ENCODE measurements around the gene MRGPRD. TPM values are rescaled to one million over a fixed set of nuclear protein-coding genes. Genes with fewer than 3 reads are reported as not detected.

MRGPRD gene
- total RNA-seq, 1 experiment from 2014 or later, result not detected

DNA sequence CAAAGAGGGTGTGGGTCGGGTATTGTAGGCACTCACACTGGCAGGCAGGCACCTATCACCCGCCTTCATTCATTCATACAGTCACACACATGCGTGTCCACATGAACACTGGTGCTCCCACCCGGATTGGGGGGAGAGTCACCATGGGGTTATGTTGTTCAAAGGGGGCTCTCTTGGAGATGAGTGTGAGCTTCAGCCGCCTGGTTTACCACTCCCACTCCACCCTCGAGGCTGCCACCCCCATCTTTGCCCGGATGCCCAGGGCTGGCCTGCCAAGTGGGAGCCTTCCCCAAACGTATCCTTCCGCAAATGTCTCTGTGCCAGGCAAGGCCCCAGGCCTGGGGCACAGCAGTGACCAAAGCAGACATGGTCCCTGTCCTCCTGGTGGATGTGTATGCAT is 22.6 kb downstream of the MRGPRD start:
- H3K36me3 Mint-ChIP-seq, result no peaks in the 10 kb centered on the region
- no peak overlapping the region for H3K27ac Mint-ChIP-seq
- DNase-seq (ENCODE audit: low spot score), result no peak
- H3K4me1 Mint-ChIP-seq, result peaks cover 9% of the 10 kb centered on the region
- no peak overlapping the region for H3K4me3 Mint-ChIP-seq
- CTCF ChIA-PET, result interaction anchor here (1.1 to 5.5 kb wide), 4 partner anchors 9 to 89 kb away, joined by 3 to 40 read pairs (median 26); partner anchors contain the start of gene MRGPRF
- POLR2A ChIA-PET, result no interaction called here
- TF ChIP-seq ZBTB21 (CRISPR knock-in tag; IDR thresholded peaks at IDR 0.05; ENCODE audit: borderline replicate concordance), result no peak
- TF ChIP-seq ZNF423 (CRISPR knock-in tag; IDR thresholded peaks at IDR 0.05), result no peak
- no peak for TF ChIP-seq SMAD3 (CRISPR knock-in tag; IDR thresholded peaks at IDR 0.05; ENCODE audit: borderline replicate concordance)
- TF ChIP-seq GABPB1 (CRISPR knock-in tag; IDR thresholded peaks at IDR 0.05), result no peak
- no peaks in the 10 kb centered on the region for H3K27me3 Mint-ChIP-seq (ENCODE audit: low read depth)
- no peak for ATAC-seq
- no peaks in the 10 kb centered on the region for H3K9me3 Mint-ChIP-seq

DNA sequence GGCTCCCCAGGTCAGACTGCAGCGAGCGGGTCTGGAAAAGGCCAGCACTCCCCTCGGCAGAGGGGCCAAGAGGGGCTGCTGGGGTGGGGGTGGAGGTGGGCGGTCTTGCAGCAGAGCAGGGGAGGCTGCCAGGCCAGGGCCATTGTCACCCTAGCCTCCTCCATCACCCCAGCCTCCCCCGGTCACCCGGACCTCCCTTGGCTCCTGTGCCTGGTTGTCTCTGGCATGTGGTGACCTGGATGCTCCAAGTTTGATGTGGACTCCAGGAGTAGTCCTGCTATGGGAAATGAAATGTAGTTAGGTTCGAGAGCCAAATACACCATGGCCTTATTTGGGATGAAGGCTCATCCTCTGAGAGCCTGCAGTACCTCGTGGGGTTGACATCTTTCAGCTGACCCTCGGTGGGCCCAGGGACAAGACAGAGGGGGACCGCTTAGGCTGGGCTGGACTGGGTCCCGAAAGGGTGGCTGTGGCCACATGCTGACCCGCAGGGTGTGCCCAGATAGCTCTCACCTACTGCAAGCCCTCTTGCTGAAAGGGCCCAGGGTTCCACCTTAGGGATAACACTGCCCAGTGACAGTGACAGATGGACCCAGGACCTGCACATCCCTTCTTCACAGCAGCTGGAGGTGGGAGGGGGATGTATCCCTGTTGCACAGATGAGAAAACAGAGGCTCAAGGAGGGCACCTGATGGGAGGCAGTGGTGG is 24.1 kb downstream of the MRGPRD start:
- ATAC-seq (no peak), DNase-seq (ENCODE audit: low spot score) (no peak)
- no peak overlapping the region for H3K4me3 Mint-ChIP-seq
- no peaks in the 10 kb centered on the region for H3K36me3 Mint-ChIP-seq
- TF ChIP-seq ZNF121 (CRISPR knock-in tag; IDR thresholded peaks at IDR 0.05) (no peak), GABPB1 (CRISPR knock-in tag; IDR thresholded peaks at IDR 0.05) (no peak), TEAD4 (CRISPR knock-in tag; IDR thresholded peaks at IDR 0.05) (no peak), NR3C1 (CRISPR knock-in tag; conservative IDR thresholded peaks at IDR 0.05; ENCODE audit: low read depth) (no peak), ZNF317 (CRISPR knock-in tag; IDR thresholded peaks at IDR 0.05; ENCODE audit: borderline replicate concordance, low read depth) (no peak), TCF7 (CRISPR knock-in tag; IDR thresholded peaks at IDR 0.05; ENCODE audit: low read depth) (no peak), NR1H2 (CRISPR knock-in tag; IDR thresholded peaks at IDR 0.05) (no peak), RORB (CRISPR knock-in tag; IDR thresholded peaks at IDR 0.05) (no peak)
- ChIA-PET POLR2A (no interaction called here), CTCF (interaction anchor here (0.5 to 5.5 kb wide), 22 partner anchors 11 to 815 kb away, joined by 3 to 40 read pairs (median 4); partner anchors contain the start of genes MRGPRD, MRGPRF and TPCN2)
- H3K27ac Mint-ChIP-seq, result no peak overlapping the region
- H3K9me3 Mint-ChIP-seq, result no peaks in the 10 kb centered on the region
- peaks cover 9% of the 10 kb centered on the region for H3K4me1 Mint-ChIP-seq
- no peaks in the 10 kb centered on the region for H3K27me3 Mint-ChIP-seq (ENCODE audit: low read depth)

DNA sequence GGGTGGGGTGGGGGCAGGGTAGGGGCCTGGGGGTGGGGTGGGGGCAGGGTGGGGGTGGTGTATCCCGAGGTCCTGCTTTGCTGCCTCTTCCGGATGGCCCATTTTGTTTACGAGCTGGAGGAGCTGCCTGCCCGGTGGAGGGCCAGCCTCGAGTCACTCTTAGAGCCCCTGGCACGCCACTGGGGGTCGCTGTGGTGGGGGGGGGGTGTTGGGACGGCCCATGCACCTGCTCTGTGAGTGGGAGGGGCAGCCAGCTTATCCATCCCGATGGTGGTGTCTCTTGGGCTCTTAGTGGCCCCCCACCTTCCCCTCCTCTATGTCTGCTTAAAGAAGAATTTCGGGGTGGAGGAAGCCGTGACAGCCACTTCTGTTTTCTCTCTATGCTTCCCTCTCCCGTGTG is 24.6 kb downstream of the MRGPRD start:
- ATAC-seq (peak; percentile 72), DNase-seq (ENCODE audit: low spot score) (peak; percentile 49)
- ChIA-PET POLR2A (no interaction called here), CTCF (interaction anchor here (0.6 to 5.5 kb wide), 29 partner anchors 10 to 816 kb away, joined by 3 to 40 read pairs (median 3); partner anchors contain the start of genes MRGPRD, MRGPRF and TPCN2)
- Mint-ChIP-seq H3K4me1 (peaks cover 9% of the 10 kb centered on the region), H3K4me3 (no peak overlapping the region), H3K27ac (no peak overlapping the region), H3K27me3 (ENCODE audit: low read depth) (no peaks in the 10 kb centered on the region), H3K36me3 (no peaks in the 10 kb centered on the region), H3K9me3 (no peaks in the 10 kb centered on the region)
- TF ChIP-seq, protein P1, sequence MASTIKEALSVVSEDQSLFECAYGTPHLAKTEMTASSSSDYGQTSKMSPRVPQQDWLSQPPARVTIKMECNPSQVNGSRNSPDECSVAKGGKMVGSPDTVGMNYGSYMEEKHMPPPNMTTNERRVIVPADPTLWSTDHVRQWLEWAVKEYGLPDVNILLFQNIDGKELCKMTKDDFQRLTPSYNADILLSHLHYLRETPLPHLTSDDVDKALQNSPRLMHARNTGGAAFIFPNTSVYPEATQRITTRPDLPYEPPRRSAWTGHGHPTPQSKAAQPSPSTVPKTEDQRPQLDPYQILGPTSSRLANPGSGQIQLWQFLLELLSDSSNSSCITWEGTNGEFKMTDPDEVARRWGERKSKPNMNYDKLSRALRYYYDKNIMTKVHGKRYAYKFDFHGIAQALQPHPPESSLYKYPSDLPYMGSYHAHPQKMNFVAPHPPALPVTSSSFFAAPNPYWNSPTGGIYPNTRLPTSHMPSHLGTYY (CRISPR knock-in tag; IDR thresholded peaks at IDR 0.05), result no peak
- no peak for TF ChIP-seq GRHL2 (CRISPR knock-in tag; IDR thresholded peaks at IDR 0.05; ENCODE audit: insufficient replicate concordance, severe bottlenecking)
- no peak for TF ChIP-seq NR1H2 (CRISPR knock-in tag; IDR thresholded peaks at IDR 0.05)
- TF ChIP-seq, protein P2, sequence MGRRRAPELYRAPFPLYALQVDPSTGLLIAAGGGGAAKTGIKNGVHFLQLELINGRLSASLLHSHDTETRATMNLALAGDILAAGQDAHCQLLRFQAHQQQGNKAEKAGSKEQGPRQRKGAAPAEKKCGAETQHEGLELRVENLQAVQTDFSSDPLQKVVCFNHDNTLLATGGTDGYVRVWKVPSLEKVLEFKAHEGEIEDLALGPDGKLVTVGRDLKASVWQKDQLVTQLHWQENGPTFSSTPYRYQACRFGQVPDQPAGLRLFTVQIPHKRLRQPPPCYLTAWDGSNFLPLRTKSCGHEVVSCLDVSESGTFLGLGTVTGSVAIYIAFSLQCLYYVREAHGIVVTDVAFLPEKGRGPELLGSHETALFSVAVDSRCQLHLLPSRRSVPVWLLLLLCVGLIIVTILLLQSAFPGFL (CRISPR knock-in tag; IDR thresholded peaks at IDR 0.05; ENCODE audit: borderline replicate concordance), result no peak
- no peak for TF ChIP-seq ZSCAN18 (CRISPR knock-in tag; IDR thresholded peaks at IDR 0.05)
- no peak for TF ChIP-seq SMAD3 (CRISPR knock-in tag; IDR thresholded peaks at IDR 0.05; ENCODE audit: borderline replicate concordance)
- TF ChIP-seq, protein P3, sequence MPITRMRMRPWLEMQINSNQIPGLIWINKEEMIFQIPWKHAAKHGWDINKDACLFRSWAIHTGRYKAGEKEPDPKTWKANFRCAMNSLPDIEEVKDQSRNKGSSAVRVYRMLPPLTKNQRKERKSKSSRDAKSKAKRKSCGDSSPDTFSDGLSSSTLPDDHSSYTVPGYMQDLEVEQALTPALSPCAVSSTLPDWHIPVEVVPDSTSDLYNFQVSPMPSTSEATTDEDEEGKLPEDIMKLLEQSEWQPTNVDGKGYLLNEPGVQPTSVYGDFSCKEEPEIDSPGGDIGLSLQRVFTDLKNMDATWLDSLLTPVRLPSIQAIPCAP (CRISPR knock-in tag; IDR thresholded peaks at IDR 0.05), result no peak
- no peak for TF ChIP-seq JUN (CRISPR knock-in tag; IDR thresholded peaks at IDR 0.05)
- TF ChIP-seq JAZF1 (CRISPR knock-in tag; IDR thresholded peaks at IDR 0.05), result no peak
- TF ChIP-seq ZBTB21 (CRISPR knock-in tag; IDR thresholded peaks at IDR 0.05; ENCODE audit: borderline replicate concordance), result no peak
- TF ChIP-seq ZNF138 (CRISPR knock-in tag; conservative IDR thresholded peaks at IDR 0.05), result no peak
- no peak for TF ChIP-seq GABPB1 (CRISPR knock-in tag; IDR thresholded peaks at IDR 0.05)
- TF ChIP-seq ZNF317 (CRISPR knock-in tag; IDR thresholded peaks at IDR 0.05; ENCODE audit: borderline replicate concordance, low read depth), result no peak
- TF ChIP-seq NFYB (CRISPR knock-in tag; conservative IDR thresholded peaks at IDR 0.05; ENCODE audit: low read depth), result no peak
- TF ChIP-seq, protein P4, sequence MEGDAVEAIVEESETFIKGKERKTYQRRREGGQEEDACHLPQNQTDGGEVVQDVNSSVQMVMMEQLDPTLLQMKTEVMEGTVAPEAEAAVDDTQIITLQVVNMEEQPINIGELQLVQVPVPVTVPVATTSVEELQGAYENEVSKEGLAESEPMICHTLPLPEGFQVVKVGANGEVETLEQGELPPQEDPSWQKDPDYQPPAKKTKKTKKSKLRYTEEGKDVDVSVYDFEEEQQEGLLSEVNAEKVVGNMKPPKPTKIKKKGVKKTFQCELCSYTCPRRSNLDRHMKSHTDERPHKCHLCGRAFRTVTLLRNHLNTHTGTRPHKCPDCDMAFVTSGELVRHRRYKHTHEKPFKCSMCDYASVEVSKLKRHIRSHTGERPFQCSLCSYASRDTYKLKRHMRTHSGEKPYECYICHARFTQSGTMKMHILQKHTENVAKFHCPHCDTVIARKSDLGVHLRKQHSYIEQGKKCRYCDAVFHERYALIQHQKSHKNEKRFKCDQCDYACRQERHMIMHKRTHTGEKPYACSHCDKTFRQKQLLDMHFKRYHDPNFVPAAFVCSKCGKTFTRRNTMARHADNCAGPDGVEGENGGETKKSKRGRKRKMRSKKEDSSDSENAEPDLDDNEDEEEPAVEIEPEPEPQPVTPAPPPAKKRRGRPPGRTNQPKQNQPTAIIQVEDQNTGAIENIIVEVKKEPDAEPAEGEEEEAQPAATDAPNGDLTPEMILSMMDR (IDR thresholded peaks at IDR 0.05), result no peak
- no peak for TF ChIP-seq NR3C1 (CRISPR knock-in tag; conservative IDR thresholded peaks at IDR 0.05; ENCODE audit: low read depth)
- TF ChIP-seq E2F1 (CRISPR knock-in tag; IDR thresholded peaks at IDR 0.05), result no peak

All from WTC11 (cell line).